ENCODE results near the gene CD3E. TPM values are rescaled to one million over a fixed set of nuclear protein-coding genes. Genes with fewer than 3 reads are reported as not detected.

The CD3E gene
- total and polyA plus RNA-seq, 2 donors (not counting 3 experiments of a cell fraction or from before 2014, with no cell fraction given), result not detected

- H3K4me2 ChIP-seq (ENCODE audit: insufficient read depth, low read length), result no peak overlapping the region
- BruUV-seq (replicated peaks), result no TSS peak
- no peak for TF ChIP-seq GATA2 (IDR thresholded peaks at IDR 0.05; ENCODE audit: insufficient read depth, insufficient read length, low read depth, low read length)
- TF ChIP-seq MYC (IDR thresholded peaks at IDR 0.05; ENCODE audit: low read depth, low read length), result no peak
- no peak for TF ChIP-seq FOS (IDR thresholded peaks at IDR 0.05; ENCODE audit: borderline replicate concordance, insufficient read depth, low read length)
- no peak for TF ChIP-seq POLR2AphosphoS5 (IDR thresholded peaks at IDR 0.05; ENCODE audit: insufficient read depth, low read depth, low read length)
- H3K27me3 ChIP-seq (ENCODE audit: control insufficient read depth in 2 of 2, insufficient read depth in 2 of 2, low read length in 2 of 2), result no peaks in the 10 kb centered on the region
- ChIA-PET POLR2A (no interaction called here), CTCF (interaction anchor here (1.5 to 12.3 kb wide), 3 partner anchors 16 to 82 kb away, joined by 7 to 235 read pairs (median 8); partner anchors contain the start of gene MPZL2)
- H2AFZ ChIP-seq (ENCODE audit: low read depth, low read length), result no peak overlapping the region
- intact Hi-C loops (cut with micrococcal nuclease), result no loop called here
- H3K36me3 ChIP-seq (ENCODE audit: control insufficient read depth in 2 of 2, extremely low read depth in 1 of 2, insufficient read depth in 2 of 2, low read length in 2 of 2), result no peaks in the 10 kb centered on the region
- no peak overlapping the region for H3K9ac ChIP-seq (replicated peaks; ENCODE audit: extremely low read depth, insufficient read depth, low read length)
- H3K9me1 ChIP-seq (replicated peaks; ENCODE audit: control insufficient read depth, extremely low read depth, insufficient read depth, low read length), result no peaks in the 10 kb centered on the region
- H4K20me1 ChIP-seq (replicated peaks; ENCODE audit: control insufficient read depth, extremely low read depth, insufficient read depth, low read length), result no peaks in the 10 kb centered on the region
- DNase-seq (ENCODE audit: low read depth, low spot score) (no peak), FAIRE-seq (no peak)
- dilution Hi-C loops (cut with MboI; ENCODE audit: extremely low pct_ligation_motif_present, low sequenced_read_pairs), result no loop called here
- H3K9me3 ChIP-seq (replicated peaks; ENCODE audit: control insufficient read depth, insufficient read depth, low read length), result no peaks in the 10 kb centered on the region
- no peak overlapping the region for H3K4me3 ChIP-seq (replicated peaks in 1 of 3; ENCODE audit: insufficient read depth in 1 of 3, low read depth in 1 of 3, low read length in 3 of 3)
- H3K4me1 ChIP-seq (ENCODE audit: control insufficient read depth, extremely low read depth, insufficient read depth, low read length), result peaks cover 19% of the 10 kb centered on the region
- no peak overlapping the region for H3K27ac ChIP-seq (ENCODE audit: insufficient read depth, low read depth, low read length)
- no peaks in the 10 kb centered on the region for H3K79me2 ChIP-seq (ENCODE audit: control insufficient read depth, insufficient read depth, low read length)
Observed at GRCh38 chr11:118281284-118281683, 23.2 kb upstream of the CD3E start.

- Histone ChIP-seq H3K27me3 (ENCODE audit: control insufficient read depth in 2 of 2, insufficient read depth in 2 of 2, low read length in 2 of 2) (no peaks in the 10 kb centered on the region), H2AFZ (ENCODE audit: low read depth, low read length) (no peak overlapping the region), H3K4me3 (replicated peaks in 1 of 3; ENCODE audit: insufficient read depth in 1 of 3, low read depth in 1 of 3, low read length in 3 of 3) (no peak overlapping the region), H3K27ac (ENCODE audit: insufficient read depth, low read depth, low read length) (no peak overlapping the region), H3K36me3 (ENCODE audit: control insufficient read depth in 2 of 2, extremely low read depth in 1 of 2, insufficient read depth in 2 of 2, low read length in 2 of 2) (no peaks in the 10 kb centered on the region), H4K20me1 (replicated peaks; ENCODE audit: control insufficient read depth, extremely low read depth, insufficient read depth, low read length) (no peaks in the 10 kb centered on the region), H3K9ac (replicated peaks; ENCODE audit: extremely low read depth, insufficient read depth, low read length) (no peak overlapping the region), H3K79me2 (ENCODE audit: control insufficient read depth, insufficient read depth, low read length) (no peaks in the 10 kb centered on the region), H3K4me1 (ENCODE audit: control insufficient read depth, extremely low read depth, insufficient read depth, low read length) (peaks cover 5% of the 10 kb centered on the region), H3K4me2 (ENCODE audit: insufficient read depth, low read length) (no peak overlapping the region), H3K9me1 (replicated peaks; ENCODE audit: control insufficient read depth, extremely low read depth, insufficient read depth, low read length) (no peaks in the 10 kb centered on the region), H3K9me3 (replicated peaks; ENCODE audit: control insufficient read depth, insufficient read depth, low read length) (no peaks in the 10 kb centered on the region)
- intact Hi-C loops (cut with micrococcal nuclease) (no loop called here), dilution Hi-C loops (cut with MboI; ENCODE audit: extremely low pct_ligation_motif_present, low sequenced_read_pairs) (no loop called here)
- no peak for DNase-seq (ENCODE audit: low read depth, low spot score)
- TF ChIP-seq FOS (IDR thresholded peaks at IDR 0.05; ENCODE audit: borderline replicate concordance, insufficient read depth, low read length), result no peak
- TF ChIP-seq GATA2 (IDR thresholded peaks at IDR 0.05; ENCODE audit: insufficient read depth, insufficient read length, low read depth, low read length), result no peak
- no peak for TF ChIP-seq EZH2 (IDR thresholded peaks at IDR 0.05; ENCODE audit: borderline replicate concordance, low read depth, low read length, severe bottlenecking)
- ChIA-PET CTCF (interaction anchor here (1.2 to 12.3 kb wide), 4 partner anchors 9 to 84 kb away, joined by 3 to 235 read pairs (median 6); no protein-coding TSS in a partner anchor), POLR2A (no interaction called here)
- BruUV-seq (replicated peaks), result no TSS peak
- FAIRE-seq, result no peak
Observed at GRCh38 chr11:118282606-118283005, 21.9 kb upstream of the CD3E start.
